H1 (cell line): ENCODE results near the gene HK1. TPM values are rescaled to one million over a fixed set of nuclear protein-coding genes. Genes with fewer than 3 reads are reported as not detected.

Experiments
- CTCF ChIA-PET: fragments of 300-600 bp; sonication (Branson Sonifier 250); formaldehyde crosslinking; loops from one replicate; lab custom pipeline; 2021; ENCODE audit not compliant: partially characterized antibody; lab: Charles Lee
- POLR2A ChIA-PET: fragments of 300-600 bp; sonication (Branson Sonifier 250); formaldehyde crosslinking; loops from one replicate; lab custom pipeline; 2021; ENCODE audit warnings: inconsistent platforms; ENCODE audit not compliant: partially characterized antibody; lab: Charles Lee
- DNase-seq, 2 experiments: peaks; one replicate each; pipeline versions ENCODE4 v3.0.0 to v3.0.0-alpha.2; 2010 to 2022; ENCODE audit warnings: low spot score in 2 of 2, low read depth in 1 of 2, mixed read lengths in 1 of 2
- FAIRE-seq: peaks from 2 replicates; lab custom pipeline; 2011; peaks lifted over from hg19 to GRCh38; lab: Jason Lieb, UNC
- H2AFZ ChIP-seq: 2 replicates; pipeline ENCODE4 v1.8.1; 2012; ENCODE audit warnings: low read length, inconsistent platforms
- H2AK5ac ChIP-seq: 2 replicates; pipeline ENCODE4 v1.6.1; 2013; ENCODE audit warnings: low read depth, low read length
- H2BK120ac ChIP-seq: replicated peaks from 2 replicates; pipeline ENCODE3; 2013; ENCODE audit warnings: low read depth, low read length, inconsistent platforms
- H2BK12ac ChIP-seq: 2 replicates; pipeline ENCODE4 v1.6.1; 2013; ENCODE audit warnings: low read depth, low read length
- H2BK15ac ChIP-seq: 2 replicates; pipeline ENCODE4 v1.6.1; 2013; ENCODE audit warnings: low read length
- H2BK20ac ChIP-seq: 2 replicates; pipeline ENCODE4 v1.6.1; 2013; ENCODE audit warnings: low read length
- H2BK5ac ChIP-seq: 2 replicates; pipeline ENCODE4 v1.6.1; 2013; ENCODE audit warnings: low read depth, low read length
- H3K14ac ChIP-seq: 2 replicates; pipeline ENCODE4 v1.6.1; 2013; ENCODE audit warnings: inconsistent platforms; ENCODE audit not compliant: insufficient read length
- H3K18ac ChIP-seq: 2 replicates; pipeline ENCODE4 v1.6.1; 2013; ENCODE audit warnings: low read length; ENCODE audit errors: extremely low read depth
- H3K23ac ChIP-seq: 2 replicates; pipeline ENCODE4 v1.6.1; 2013; ENCODE audit warnings: inconsistent platforms; ENCODE audit not compliant: insufficient read length
- H3K23me2 ChIP-seq: 2 replicates; pipeline ENCODE4 v1.6.1; 2013; ENCODE audit warnings: low read depth, low read length
- H3K27ac ChIP-seq: 2 replicates; pipeline ENCODE4 v1.6.1; 2011; ENCODE audit warnings: low read depth, low read length, inconsistent platforms
- H3K27me3 ChIP-seq, 4 experiments: replicated peaks in 1 of 4; 1 replicate in 1 of 4; 2 replicates in 3 of 4; pipeline versions ENCODE4 v1.6.1 to v1.8.1; 2011 to 2013; ENCODE audit warnings: low read length in 3 of 4, mild to moderate bottlenecking in 3 of 4, inconsistent platforms in 2 of 4, mixed read lengths in 2 of 4, moderate library complexity in 1 of 4; ENCODE audit not compliant: control insufficient read depth in 3 of 4, insufficient read depth in 3 of 4; ENCODE audit errors: extremely low read depth in 1 of 4
- H3K36me3 ChIP-seq, 4 experiments: 2 replicates each; pipeline versions ENCODE4 v1.6.1 to v1.8.1; 2011 to 2013; ENCODE audit warnings: mild to moderate bottlenecking in 4 of 4, low read length in 3 of 4, moderate library complexity in 2 of 4, control low read depth in 1 of 4, inconsistent platforms in 1 of 4; ENCODE audit not compliant: insufficient read depth in 4 of 4, control insufficient read depth in 2 of 4
- H3K4ac ChIP-seq: replicated peaks from 2 replicates; pipeline ENCODE3; 2013; ENCODE audit warnings: low read length, low read depth, mixed read lengths, inconsistent platforms; ENCODE audit not compliant: insufficient read length
- H3K4me1 ChIP-seq, 4 experiments: replicated peaks in 1 of 4; 1 replicate in 1 of 4; 2 replicates in 3 of 4; pipeline versions ENCODE4 v1.6.1 to v1.8.1; 2011 to 2013; ENCODE audit warnings: low read length in 3 of 4, inconsistent platforms in 2 of 4, mixed read lengths in 1 of 4; ENCODE audit not compliant: insufficient read depth in 4 of 4, control insufficient read depth in 3 of 4
- H3K4me2 ChIP-seq, 2 experiments: 2 replicates each; pipeline versions ENCODE4 v1.6.1 to v1.8.1; 2011 to 2013; ENCODE audit warnings: low read depth in 2 of 2, low read length in 2 of 2, control low read depth in 1 of 2, inconsistent platforms in 1 of 2, mild to moderate bottlenecking in 1 of 2; ENCODE audit not compliant: insufficient read depth in 1 of 2
- H3K4me3 ChIP-seq, 4 experiments: fragments of 200-600, 300-600 bp in 1 of 4; sonication (generic), shearing (Covaris generic), sonication (Bioruptor Twin) in 1 of 4; 2 replicates each; pipeline versions ENCODE4 v1.5.1 to v1.8.1; 2011 to 2016; ENCODE audit warnings: low read length in 4 of 4, low read depth in 3 of 4, control low read depth in 2 of 4, inconsistent platforms in 2 of 4, mild to moderate bottlenecking in 2 of 4, mixed read lengths in 1 of 4, moderate library complexity in 1 of 4; ENCODE audit not compliant: insufficient read depth in 2 of 4; ENCODE audit errors: extremely low read depth in 1 of 4
- H3K56ac ChIP-seq: replicated peaks from 2 replicates; pipeline ENCODE3; 2013; ENCODE audit warnings: low read depth, mild to moderate bottlenecking, mixed read lengths, low read length, inconsistent platforms; ENCODE audit not compliant: insufficient read length
- H3K79me1 ChIP-seq: 2 replicates; pipeline ENCODE4 v1.6.1; 2013; ENCODE audit warnings: low read depth, low read length, control low read depth
- H3K79me2 ChIP-seq, 2 experiments: 2 replicates each; pipeline versions ENCODE4 v1.6.1 to v1.8.1; 2012 to 2013; ENCODE audit warnings: low read length in 2 of 2, mild to moderate bottlenecking in 2 of 2, inconsistent platforms in 1 of 2; ENCODE audit not compliant: insufficient read depth in 2 of 2, control insufficient read depth in 1 of 2
- H3K9ac ChIP-seq, 4 experiments: replicated peaks in 1 of 4; 1 replicate in 1 of 4; 2 replicates in 3 of 4; pipeline versions ENCODE4 v1.6.1 to v1.8.1; 2011 to 2013; ENCODE audit warnings: low read depth in 3 of 4, low read length in 3 of 4, control low read depth in 2 of 4, mild to moderate bottlenecking in 2 of 4, moderate library complexity in 2 of 4, inconsistent platforms in 1 of 4; ENCODE audit errors: extremely low read depth in 1 of 4
- H3K9me3 ChIP-seq, 2 experiments: 2 replicates each; pipeline versions ENCODE4 v1.6.1 to v1.8.1; 2012 to 2013; ENCODE audit warnings: mild to moderate bottlenecking in 2 of 2, moderate library complexity in 2 of 2, control low read depth in 1 of 2, inconsistent platforms in 1 of 2, low read depth in 1 of 2, low read length in 1 of 2, mixed read lengths in 1 of 2; ENCODE audit not compliant: insufficient read depth in 2 of 2
- H4K20me1 ChIP-seq, 2 experiments: replicated peaks in 1 of 2; 2 replicates each; pipeline versions ENCODE3 to v1.8.1; 2011 to 2013; ENCODE audit warnings: inconsistent platforms in 2 of 2, low read length in 2 of 2, mild to moderate bottlenecking in 1 of 2; ENCODE audit not compliant: insufficient read depth in 2 of 2, control insufficient read depth in 1 of 2
- H4K5ac ChIP-seq: 2 replicates; pipeline ENCODE4 v1.6.1; 2013; ENCODE audit warnings: low read length, low read depth, mixed read lengths, inconsistent platforms; ENCODE audit not compliant: insufficient read length
- H4K8ac ChIP-seq: 2 replicates; pipeline ENCODE4 v1.8.0; 2013; ENCODE audit warnings: mild to moderate bottlenecking, moderate library complexity, low read length, inconsistent platforms; ENCODE audit not compliant: insufficient read depth; ENCODE audit errors: extremely low read depth
- H4K91ac ChIP-seq: replicated peaks from 2 replicates; pipeline ENCODE3; 2013; ENCODE audit warnings: low read length, mixed read lengths, inconsistent platforms; ENCODE audit not compliant: insufficient read length
- BACH1 ChIP-seq: IDR thresholded peaks from 2 replicates; pipeline ENCODE4 v1.6.1; 2012; ENCODE audit warnings: low read length, improper control_type of control experiment
- CHD1 ChIP-seq: IDR thresholded peaks from 2 replicates; pipeline ENCODE4 v1.6.1; 2012; ENCODE audit warnings: low read depth, low read length, improper control_type of control experiment
- EGR1 ChIP-seq: IDR thresholded peaks from 2 replicates; pipeline ENCODE4 v1.6.1; 2011; ENCODE audit warnings: low read depth, low read length, borderline replicate concordance
- MAX ChIP-seq: IDR thresholded peaks from 2 replicates; pipeline ENCODE4 v1.6.1; 2012; ENCODE audit warnings: inconsistent platforms
- RXRA ChIP-seq: IDR thresholded peaks from 2 replicates; pipeline ENCODE4 v1.6.1; 2011; ENCODE audit warnings: low read depth, mild to moderate bottlenecking, low read length, moderate library complexity; ENCODE audit not compliant: insufficient read depth
- WGBS, 2 experiments: shearing (Covaris generic) in 1 of 2; methylation state at CpG; one replicate each; pipeline versions ENCODE4 v1.1.6 to v1.1.7; 2013 to 2015; ENCODE audit warnings: low lambda C conversion rate in 2 of 2, mixed read lengths in 2 of 2, inconsistent platforms in 1 of 2, low coverage in 1 of 2, missing lambda C conversion rate in 1 of 2; ENCODE audit not compliant: insufficient replicate concordance in 2 of 2, insufficient coverage in 1 of 2, insufficient read length in 1 of 2; ENCODE audit errors: extremely low coverage in 1 of 2, missing lambda C conversion rate in 1 of 2; 5-methylcytosine and 5-hydroxymethylcytosine counted together
- polyA plus RNA-seq, 7 experiments: library from polyadenylated mRNA; depleted of rRNA in 3 of 7; stranded (reverse) in 5 of 7; unstranded in 2 of 7; fragments of >200 nt in 5 of 7; fragments of 200-250 nt in 2 of 7; gene quantifications; 1 replicate in 5 of 7; 2 replicates in 1 of 7; 4 replicates in 1 of 7; pipeline versions ENCODE4 v1.2.1 to v1.2.3, GENCODE V29; 2011 to 2013; ENCODE audit warnings: missing spikeins in 2 of 7, mixed read lengths in 2 of 7
- total RNA-seq: library from RNA; stranded (reverse); fragmentation: NEBNext Ultra II Directional; extraction: Animal tissue kit (Norgen Biotek cat#: 25700); gene quantifications from 2 replicates; pipeline ENCODE4 v1.2.1, GENCODE V29; 2021

The HK1 gene
- total and polyA plus RNA-seq, 2 of the 8 experiments (the other 6 are each of a cell fraction or from before 2014, with no cell fraction given) = 55.8 to 247 TPM

- FAIRE-seq (no peak), DNase-seq (no peak)
- H3K27me3 ChIP-seq = no peaks in the 10 kb centered on the region
- 0 out of 2 replicates have a peak overlapping the region, but pooled peaks have one; percentile 3 for H2BK15ac ChIP-seq
- H2BK12ac ChIP-seq = no peak overlapping the region
- no peak overlapping the region for H2AFZ ChIP-seq
- no peak overlapping the region for H2BK5ac ChIP-seq
- H2AK5ac ChIP-seq = no peak overlapping the region
- H3K27ac ChIP-seq = no peak overlapping the region
- H4K20me1 ChIP-seq = peaks cover 2 to 3% of the 10 kb centered on the region in 2 experiments
- H2BK120ac ChIP-seq = peak overlapping the region; percentile 10
- H4K91ac ChIP-seq = no peak overlapping the region
- H3K4me2 ChIP-seq = no peak overlapping the region
- no peak overlapping the region for H4K5ac ChIP-seq
- H3K56ac ChIP-seq = no peak overlapping the region
- H3K79me1 ChIP-seq = peaks cover 4% of the 10 kb centered on the region
- POLR2A ChIA-PET = interaction anchor here (1.1 to 1.4 kb wide), 3 partner anchors 10 to 36 kb away, joined by 3 to 4 read pairs (median 3); no protein-coding TSS in a partner anchor
- no peaks in the 10 kb centered on the region for H3K9me3 ChIP-seq
- CTCF ChIA-PET = interaction anchor here (0.9 to 5.1 kb wide), 11 partner anchors 9 to 117 kb away, joined by 3 to 24 read pairs (median 4); no protein-coding TSS in a partner anchor
- H3K18ac ChIP-seq = no peak overlapping the region
- WGBS, 2 experiments = 88% methylated on average over 8 of the region's 8 CpGs; no CpG with 5 or more reads in 1 of the 2 experiments
- peaks cover 0 to 8% (median 3%) of the 10 kb centered on the region in 4 experiments; a peak in 6 of 7 replicates for H3K4me1 ChIP-seq
- peaks cover 0 to 5% (median 1%) of the 10 kb centered on the region in 4 experiments; a peak in 3 of 8 replicates for H3K36me3 ChIP-seq
- no peak overlapping the region for H3K9ac ChIP-seq
- H3K79me2 ChIP-seq = peaks cover 0 to 68% of the 10 kb centered on the region in 2 experiments; a peak in 2 of 4 replicates
- no peaks in the 10 kb centered on the region for H3K23me2 ChIP-seq
- no peak overlapping the region for H3K4ac ChIP-seq
- no peak overlapping the region for H4K8ac ChIP-seq
- no peak overlapping the region for H3K14ac ChIP-seq
- H3K4me3 ChIP-seq = no peak overlapping the region
- H2BK20ac ChIP-seq = no peak overlapping the region
- H3K23ac ChIP-seq = no peak overlapping the region
- TF ChIP-seq RXRA = no peak
- no peak for TF ChIP-seq CHD1
- no peak for TF ChIP-seq EGR1
- TF ChIP-seq MAX = no peak
- no peak for TF ChIP-seq BACH1
Observed at GRCh38 chr10:69353977-69354635, 75.8 kb downstream of the HK1 start.
